Activated CD4-positive, alpha-beta T cell treated with anti-CD3 and anti-CD28 coated beads, Interleukin-2, amount 50 U/mL, for 48 hours (primary cell): ENCODE results near the gene LMO1.
A peak's percentile ranks its signal among the peaks of the same experiment; 100 is the strongest.

Experiments
- DNase-seq, 2 experiments: peaks; one replicate each; pipeline ENCODE4 v3.0.0-alpha.2; 2020

The LMO1 gene

DNA sequence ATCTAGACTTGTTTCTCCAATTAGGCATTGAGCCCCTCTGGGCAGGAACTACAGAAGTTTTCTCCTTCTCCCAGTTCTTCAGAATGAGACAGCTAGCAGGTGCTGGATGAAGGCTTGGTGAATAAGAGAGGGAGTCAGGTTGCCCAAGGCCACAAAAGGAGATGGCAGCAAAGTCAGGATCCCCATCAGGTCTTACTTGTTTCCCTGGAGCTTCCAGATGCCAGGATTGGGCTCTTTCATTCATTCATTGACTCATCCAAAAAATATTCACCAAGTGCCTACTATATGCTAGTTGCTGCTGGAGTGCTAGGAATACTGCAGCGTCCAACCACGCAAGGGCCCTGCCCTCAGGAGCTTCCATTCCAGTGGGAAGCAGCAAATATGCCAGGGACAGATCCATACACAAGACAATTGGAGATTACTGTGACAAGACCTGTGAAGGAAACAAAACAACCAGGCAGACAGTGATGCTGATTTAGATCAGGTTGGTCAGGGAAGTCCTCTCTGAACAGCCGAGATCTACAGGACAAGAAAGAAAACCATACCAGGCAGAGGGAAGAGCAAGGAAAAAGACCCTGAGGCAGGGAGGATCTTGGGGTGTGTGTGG is 24.6 kb upstream of the LMO1 start:
- DNase-seq = no peak

DNA sequence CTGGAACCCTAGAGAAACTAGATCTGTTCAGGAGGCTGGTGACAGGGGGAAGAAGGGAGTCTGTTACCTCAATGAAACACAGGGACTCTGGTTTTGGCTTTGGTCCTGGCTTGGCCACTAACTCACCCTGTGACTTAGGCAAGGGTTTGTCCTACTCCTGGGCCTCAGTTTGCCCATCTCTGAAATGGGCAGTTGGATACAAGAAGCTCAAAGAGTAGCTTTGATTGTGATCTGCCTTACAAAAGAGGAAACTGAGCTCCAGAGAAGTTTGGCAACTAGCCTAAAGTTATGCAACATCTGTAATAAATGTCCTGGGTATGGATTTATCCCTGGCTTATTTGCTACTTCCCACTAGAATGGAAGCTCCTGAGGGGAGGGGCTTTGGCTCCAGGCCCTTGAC is 24.0 kb upstream of the LMO1 start:
- DNase-seq = no peak

DNA sequence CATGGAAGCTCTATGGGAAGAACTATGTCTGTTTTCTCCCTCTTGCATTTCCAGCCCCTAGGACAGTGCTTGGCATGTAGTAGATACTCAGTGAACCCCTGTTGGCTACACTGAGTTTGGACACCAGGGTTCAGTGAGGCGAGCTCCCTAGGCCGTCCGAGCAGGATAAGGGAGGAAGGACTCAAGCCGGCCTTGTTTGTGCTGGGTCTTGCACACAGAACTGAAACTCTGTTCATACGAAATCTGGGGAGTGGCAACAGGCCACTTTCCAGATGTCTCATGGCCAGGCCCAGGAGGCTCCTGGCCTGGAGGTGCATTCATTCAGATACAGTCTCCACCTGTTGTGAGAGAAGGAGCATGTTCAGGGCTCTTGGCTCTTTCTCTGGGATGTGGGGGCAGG is 23.6 kb upstream of the LMO1 start:
- DNase-seq = no peak

DNA sequence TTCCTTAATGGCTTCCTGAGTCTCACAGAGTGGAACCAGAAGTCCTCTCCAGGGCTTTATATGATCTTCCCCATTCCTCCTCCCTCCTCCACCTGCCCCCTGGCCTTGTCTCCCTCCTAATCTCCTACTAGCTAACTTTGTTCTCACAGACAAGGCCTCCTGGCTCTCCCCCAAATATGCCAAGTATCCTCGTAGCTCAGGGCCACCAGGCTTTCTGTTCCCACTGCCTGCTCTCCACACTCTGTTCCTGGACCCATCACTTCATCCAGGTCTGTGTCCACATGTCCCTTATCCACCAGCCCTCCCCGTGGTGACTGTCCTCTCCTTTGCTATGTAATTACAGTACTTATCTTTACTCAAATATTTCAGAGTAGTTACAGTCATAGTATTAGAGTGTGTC is 23.2 kb upstream of the LMO1 start:
- DNase-seq = no peak

DNA sequence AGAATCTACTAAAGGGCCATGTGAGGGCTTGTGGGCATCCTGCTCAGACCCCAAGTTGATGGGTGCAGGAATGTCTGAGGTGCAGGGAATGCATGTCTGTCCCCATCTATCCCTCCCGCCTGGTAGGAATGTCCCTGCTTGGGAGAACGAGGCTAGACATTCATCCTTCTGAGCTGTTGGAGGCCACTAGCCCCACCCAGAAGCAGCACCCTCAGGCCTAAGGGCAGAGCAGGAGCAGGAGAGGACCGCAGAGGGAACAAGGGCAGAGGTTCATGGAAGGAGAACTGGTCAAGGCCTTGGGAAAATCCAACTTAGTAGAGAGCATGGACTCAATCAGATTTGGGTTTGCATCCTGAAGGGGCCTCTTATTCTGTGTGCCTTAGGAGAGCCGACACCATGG is 22.1 kb upstream of the LMO1 start:
- no peak for DNase-seq

DNA sequence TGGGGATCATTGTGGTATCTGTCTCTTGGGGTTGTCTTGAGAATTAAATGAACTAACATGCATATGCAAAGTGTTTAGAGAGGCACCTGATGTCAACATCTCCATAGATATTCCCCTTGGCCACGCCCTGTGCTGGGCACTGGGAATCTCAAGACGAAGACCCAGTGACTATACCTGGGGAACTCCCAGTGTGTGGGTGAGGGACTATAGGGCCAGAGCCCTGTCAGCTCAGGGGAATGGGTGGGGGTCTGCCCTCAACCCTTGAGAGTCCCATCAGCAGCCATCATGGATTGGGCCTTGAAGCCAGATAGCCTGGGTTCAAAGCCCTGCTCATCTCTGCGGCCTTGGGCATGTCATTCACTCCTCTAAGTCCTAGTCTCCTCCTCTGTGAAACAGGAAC is 21.6 kb upstream of the LMO1 start:
- DNase-seq = no peak

DNA sequence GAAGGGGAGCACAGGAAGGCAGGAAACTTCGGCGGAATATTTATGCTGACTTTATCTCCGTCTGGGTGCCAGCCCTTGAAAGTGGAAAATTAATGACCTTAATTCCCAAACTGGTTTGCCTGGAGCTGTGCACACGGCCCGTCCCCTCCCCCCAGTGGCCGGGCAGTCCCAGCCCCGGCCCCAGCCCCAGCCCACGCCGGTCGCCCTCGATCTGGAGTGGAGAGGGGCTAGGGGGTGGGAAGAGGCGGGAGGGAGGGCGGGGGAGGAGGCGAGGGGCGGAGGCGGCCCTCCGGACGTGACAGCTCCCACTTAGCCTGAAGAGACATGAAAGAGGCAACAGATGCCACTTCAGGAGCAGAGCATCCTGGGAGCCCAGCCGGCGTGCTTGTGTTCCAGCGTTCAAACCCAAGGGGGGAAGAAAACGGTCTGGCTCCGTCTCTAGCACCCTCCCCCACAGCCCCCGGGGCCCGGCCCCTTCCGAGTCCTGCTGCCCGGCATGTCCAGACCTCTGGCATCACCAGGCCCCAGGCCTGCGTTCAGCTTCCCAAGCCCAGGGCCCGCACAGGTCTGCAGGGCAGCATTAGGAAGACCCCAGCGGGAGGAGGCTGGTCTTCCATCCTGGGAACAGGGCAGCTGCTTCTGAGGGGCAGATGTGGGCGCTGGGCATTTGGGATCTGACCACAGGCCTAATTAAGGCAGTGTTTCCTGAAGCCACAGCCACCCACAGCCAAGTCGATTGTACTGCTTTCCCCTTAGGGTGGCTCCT is 20.0 kb upstream of the LMO1 start:
- no peak for DNase-seq

DNA sequence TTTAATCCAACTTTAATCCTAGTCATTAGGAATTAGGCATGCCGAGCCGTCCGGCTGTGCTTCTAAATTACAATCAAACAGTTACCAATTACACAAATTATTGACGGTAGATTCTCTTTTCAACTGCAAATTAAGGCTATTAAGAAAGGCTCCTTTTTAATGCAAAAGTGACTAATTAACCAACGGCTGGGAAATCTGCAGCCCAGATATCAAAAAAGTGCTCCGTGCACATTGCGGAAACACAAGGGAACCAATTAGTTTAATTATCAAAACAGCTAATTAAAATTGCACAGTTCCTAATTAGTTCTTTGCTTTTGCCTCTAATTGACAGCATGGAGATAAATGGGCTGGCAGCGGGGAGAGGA is 19.4 kb upstream of the LMO1 start:
- DNase-seq = no peak

DNA sequence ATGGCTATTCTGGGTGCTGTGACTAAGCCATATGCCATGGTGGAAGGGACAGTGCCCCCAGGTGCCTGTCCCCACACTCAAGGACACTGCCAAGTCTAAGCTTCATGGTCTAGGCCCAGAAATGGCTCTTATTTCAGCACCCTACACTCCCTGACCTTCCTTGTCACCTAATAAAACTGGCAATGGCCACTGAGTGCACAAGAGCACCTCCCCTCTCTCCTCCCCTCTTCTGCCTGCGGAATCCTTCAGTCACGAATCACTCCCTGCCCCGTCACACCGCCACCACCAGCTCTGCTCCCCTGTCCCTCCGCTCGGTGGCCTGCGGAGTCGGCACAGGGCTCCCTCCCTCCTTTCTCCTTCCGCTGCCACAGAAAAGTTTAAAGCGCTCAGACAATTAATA is 19.0 kb upstream of the LMO1 start:
- DNase-seq = no peak

DNA sequence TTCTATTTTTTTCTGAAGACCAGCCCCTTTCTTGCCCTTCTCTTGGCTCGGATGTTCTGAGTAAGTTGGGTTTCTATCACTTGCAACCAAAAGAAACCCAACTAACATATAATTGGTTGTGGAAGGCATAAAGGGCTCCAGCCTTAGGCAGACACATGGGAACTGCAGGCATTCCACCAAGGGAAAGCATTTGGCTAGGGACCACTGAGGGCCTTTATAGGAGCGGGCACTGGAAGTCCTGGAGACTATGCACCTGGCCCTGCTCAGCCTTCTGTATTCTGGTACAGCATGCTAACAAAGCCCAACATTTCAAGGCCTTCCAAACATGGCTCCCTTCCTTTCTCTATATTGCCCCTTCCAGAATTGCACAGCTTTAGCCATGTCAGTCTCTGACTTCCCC is 17.6 kb upstream of the LMO1 start:
- no peak for DNase-seq

DNA sequence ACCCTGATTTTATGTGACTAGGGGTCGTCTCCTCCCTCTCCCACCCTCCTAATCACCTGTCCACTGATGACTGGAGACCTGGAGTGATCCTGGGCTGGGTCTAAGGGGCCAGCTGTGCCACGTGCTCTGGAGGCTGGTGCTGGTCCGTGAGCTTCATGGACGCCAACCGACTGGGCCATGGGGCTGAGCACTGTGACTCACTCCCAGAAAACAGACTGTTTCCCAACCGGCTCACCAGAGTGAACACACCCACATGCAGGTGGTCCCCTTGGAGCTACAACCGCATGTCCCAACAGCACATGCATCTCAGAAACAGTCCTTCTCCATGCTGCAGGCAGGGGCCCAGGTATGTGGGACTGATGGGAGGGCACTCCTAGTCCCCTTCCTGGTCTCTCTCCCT is 14.0 kb upstream of the LMO1 start:
- no peak for DNase-seq

DNA sequence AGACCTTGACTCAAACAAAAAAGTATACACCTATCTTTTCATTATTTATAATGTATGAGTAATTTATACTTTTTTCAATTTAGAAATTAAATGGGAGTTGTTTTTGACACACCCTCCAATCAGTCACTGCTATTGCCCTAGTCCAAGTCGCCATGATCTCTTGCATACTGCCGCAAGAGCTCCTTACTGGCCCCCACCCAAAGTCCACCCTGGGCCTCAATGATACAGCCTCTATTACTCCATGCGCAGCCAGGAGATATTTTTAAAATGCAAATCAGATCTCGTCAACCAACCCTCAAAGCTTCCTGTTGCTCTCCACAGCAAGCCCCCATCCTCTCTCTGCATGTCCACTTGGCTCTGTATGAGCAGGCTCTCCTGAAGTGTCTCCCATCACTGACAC is 12.8 kb upstream of the LMO1 start:
- no peak for DNase-seq

DNA sequence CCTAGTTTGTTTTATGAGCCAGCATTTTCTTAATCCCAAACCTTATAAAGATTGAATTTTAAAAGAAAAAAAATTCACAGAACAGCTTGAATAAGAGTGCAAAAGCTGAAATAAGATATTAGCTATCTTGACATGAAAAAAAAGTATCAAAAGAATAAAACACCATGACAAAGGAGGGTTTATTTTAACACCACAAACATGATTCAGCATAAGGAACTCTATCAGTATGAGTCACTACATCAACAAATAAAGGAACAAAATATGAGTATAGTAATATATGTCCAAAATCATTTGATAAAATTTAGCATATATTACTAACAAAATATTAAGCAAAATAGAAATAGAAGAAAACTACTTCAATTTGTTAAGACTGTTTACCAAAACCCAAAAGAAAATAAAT is 9.6 kb upstream of the LMO1 start:
- no peak for DNase-seq

DNA sequence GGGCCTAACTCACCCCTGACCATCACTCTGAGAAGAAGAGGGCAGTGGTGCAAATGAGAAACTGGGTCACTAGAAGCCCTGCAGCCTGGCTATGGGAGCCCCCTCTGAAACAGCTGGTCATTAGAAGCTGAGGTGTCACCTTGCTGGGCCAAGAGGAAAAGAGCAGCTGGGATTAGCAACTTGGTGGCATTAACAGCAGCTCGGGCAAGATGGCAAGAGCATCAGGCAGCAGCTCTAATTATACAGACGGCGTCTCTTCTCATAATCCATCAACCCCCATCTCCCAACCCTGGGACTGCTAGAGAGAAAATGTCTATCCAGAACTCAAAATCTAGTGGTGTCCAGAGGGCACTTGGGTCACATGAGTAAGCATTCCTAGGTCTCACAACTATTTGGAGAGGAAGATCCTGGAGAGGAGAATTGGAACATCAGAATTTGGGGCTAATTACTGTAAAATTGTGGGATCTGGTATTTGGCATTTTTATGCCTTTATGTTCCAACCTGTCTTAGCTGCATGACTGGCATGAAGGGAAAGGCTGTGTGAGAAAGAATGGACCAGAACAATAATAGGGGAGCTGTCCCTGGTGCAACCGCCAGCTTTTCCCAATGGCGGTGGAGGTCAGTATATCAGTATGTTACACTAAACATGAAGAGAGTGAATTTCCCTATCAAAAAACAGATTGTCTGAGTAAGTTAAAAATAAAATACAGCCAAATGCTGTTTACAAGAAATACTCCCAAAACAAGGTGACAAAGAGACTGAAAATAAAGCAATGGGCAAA is 7.6 kb upstream of the LMO1 start:
- DNase-seq = no peak

DNA sequence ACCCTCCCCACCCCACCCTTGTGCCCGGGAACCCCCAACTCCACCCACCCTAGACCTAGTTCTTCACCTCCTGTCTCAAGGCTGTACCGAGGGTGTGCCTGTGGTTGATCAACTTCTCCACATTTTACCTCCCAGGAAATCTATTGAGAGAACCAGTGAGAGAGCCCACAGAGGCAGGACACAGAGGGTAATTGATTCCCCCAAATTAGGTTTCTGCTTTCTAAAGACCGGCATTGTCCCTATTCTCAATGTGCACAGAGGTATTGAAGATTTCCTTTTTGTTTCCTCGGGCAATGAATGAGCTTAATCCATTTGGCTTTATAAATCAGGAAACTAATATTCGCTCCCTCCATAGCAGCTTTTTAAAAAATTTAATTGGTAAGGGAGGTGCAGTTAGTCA is 6.0 kb upstream of the LMO1 start:
- no peak for DNase-seq

DNA sequence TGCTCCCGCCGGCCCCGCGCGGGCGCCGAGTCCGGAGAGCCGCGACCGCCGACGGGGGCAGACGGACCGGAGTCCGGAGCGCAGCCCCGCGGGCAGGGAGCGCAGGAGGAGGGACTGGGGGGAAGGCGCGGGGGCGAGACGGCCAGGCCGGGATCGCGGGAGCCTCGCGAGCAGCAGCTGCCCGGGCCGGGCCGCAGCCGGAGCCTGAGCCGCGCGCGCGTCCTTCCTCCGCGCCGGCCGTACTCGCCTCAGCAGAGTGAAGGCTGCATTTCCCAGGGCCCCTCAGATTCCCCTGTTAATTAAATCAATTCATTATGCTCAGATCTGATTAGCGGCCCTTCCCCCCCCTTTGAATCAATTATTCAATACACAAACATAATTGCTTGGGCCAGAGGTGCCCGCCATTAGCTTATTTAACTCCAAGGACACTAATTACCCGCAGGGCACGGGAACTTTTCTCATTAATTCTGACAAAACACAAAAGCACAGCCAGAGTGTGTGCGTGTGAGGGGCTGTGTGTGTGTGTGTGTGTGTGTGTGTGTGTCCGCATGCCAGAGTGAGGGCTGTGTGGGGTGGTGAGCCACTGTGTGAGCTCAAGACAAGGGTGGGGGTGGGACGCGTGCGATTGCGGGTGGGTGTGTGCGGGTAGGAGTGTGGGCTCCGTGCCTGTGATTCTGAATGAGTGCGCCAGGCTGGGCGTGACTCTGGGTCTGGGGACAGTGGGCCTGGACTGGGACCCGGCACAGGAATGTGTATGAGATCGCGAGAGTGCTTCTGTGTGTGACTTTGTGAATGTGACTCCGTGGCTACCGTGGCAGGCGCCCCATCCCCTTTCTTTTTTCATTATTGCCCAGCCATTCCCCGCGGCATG is 5.1 kb upstream of the LMO1 start:
- no peak for DNase-seq

DNA sequence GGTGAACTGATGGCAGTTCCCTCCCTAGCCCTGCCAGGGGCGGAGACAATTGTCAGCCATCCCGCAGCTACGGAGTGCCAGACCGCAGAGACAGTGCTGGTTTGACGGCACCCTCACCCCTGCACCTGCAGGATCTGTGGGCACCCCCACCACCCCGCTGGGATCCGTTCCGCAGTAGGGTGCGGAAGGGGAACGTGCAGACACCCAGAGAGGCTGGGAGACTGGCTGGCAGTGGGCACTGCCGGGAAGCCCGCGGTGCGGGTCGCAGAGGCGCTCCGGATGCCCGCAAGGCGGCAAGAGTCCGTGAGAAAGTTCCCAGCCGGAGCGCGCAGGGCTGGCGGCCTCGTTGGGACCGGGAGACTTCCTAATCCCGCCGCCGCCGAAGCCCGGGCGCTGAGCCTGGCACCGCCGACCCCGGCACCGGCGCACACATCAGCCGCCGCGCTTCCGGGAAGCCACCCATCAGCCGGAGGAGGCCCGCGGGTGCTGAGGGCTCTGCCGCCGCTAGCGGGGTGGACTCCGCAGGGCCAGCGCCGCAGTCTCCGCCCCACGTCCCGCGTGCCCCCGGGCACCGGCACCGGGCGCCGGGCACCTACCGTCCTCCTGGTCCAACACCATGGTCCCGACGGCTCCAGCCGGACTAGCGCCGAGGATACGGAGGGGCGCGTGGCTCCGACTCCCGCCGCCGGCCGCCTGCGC is 4.3 kb upstream of the LMO1 start:
- peak in 1 of 2 experiments; percentile 23 for DNase-seq

DNA sequence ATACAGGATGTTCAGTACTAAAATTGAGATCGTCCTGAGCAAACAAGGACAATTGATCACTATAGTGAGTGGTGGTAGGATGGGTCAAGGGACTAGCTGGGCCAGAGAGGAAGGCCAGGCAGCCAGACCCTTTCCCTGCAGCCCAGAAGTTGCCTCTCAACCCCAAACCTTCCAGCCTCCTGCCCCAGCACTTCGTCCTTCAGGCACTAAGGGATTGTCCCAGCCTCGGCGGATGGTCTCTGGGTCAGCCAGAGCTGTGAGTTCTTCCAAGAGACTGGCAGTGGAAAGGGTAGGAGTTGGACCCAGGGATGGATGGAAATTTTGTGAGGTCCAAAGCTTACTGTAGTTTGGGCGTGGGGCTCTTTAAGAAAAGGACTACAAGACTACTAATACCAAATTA is 3.6 kb upstream of the LMO1 start:
- no peak for DNase-seq

DNA sequence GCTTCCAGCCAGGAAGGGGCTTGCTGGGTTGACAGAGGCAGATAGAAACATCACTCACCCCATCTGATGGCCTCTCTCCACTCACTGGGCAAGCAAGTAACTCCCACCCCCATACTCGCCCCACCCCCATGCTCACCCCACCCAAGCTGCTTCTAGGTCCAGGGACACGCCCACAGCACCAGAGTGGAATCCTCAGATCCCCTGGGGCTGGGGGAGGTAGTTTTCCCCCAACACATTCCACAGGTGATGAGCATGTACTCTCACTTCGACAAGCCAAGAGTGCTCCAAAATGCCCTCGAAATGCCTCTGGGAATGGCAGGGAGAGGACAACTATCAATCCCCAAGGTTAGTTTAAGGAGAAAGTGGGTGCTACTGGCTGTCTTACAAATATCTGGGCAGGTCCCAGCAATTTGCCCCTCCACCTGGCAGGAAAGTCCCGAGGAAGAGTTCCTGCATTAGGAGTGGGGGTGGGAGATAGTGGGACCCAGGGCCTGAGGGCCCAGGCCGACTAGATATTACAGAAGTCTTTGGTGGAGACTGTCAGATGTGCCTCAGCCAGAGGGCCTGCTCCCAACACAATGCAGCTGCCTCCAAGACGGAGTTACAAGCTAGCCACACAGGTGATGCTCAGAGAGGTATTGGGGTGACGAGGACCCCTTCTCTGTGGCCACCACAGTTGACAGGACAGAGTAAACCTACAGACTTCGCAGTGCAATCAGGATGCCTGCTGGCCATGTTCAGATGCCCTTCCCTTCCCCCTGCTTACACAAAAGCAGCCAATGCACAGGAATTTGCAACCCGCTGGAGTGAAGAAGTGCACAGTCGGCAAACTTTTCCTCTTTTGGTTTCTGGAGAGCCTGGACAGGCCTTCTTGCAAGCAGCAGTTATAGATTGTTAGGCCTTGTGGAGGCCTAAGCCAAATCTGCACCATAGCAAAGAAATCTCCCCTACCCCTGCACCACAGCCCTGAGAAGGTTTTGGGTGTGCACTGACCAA is 2.9 kb upstream of the LMO1 start:
- DNase-seq = no peak

DNA sequence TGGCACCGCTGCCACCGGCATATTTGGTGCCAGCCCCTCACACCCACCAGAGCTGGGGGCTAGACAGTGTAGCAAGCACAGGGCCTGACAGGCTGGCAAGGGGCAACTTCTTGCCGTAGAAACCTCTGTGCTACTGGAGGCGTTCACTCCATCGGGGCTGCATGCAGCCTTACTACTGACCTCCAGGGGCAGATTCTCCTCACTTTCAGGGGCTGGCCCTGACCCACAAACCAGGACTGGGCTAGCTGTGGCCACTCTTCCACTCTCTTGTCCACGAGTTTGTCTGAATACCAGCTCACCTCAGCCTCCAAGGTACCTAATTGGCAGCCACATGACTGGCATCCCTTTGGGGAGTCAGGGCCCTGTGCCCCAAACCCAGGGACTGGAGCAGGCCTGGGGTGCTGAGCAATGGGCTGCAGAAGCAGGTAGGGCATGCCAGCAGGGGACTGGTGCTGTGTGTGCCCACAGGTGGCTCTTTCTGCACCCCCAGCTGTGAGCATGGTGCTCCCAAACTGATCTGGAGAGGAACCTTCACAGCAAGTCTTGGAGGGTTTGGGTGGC is 2.1 kb upstream of the LMO1 start:
- DNase-seq = no peak
